NB4 (cell line): ENCODE data around the gene EPG5.
A peak's percentile ranks its signal among the peaks of the same experiment; 100 is the strongest.

Experiments
- DNase-seq: peaks from one replicate; pipeline ENCODE4 v3.0.0; 2010; ENCODE audit warnings: low read depth
- H3K4me3 ChIP-seq: one replicate; pipeline ENCODE4 v1.5.1; 2011; ENCODE audit warnings: mild to moderate bottlenecking, low read depth, low read length, moderate library complexity
- CTCF ChIP-seq: IDR thresholded peaks from one replicate; pipeline ENCODE4 v1.5.1; 2012; ENCODE audit warnings: low read depth, low read length
- MAX ChIP-seq: IDR thresholded peaks from 2 replicates; pipeline ENCODE4 v1.6.1; 2011; ENCODE audit warnings: low read depth, low read length
- MYC ChIP-seq: IDR thresholded peaks from 2 replicates; pipeline ENCODE4 v1.6.1; 2011; ENCODE audit warnings: low read depth, low read length
- POLR2A ChIP-seq: IDR thresholded peaks from 2 replicates; pipeline ENCODE4 v1.6.1; 2011; ENCODE audit warnings: mild to moderate bottlenecking; ENCODE audit not compliant: insufficient read length; ENCODE audit errors: extremely low read depth

Gene EPG5

GRCh38 chr18:45805551-45805950 is 161.6 kb downstream of the EPG5 start:
- TF ChIP-seq CTCF: no peak
- no peak for DNase-seq
- H3K4me3 ChIP-seq: no peak overlapping the region

GRCh38 chr18:45802814-45803492 is 164.2 kb downstream of the EPG5 start:
- TF ChIP-seq POLR2A (no peak), MAX (peak; percentile 41; the same call in 1 of the 2 replicates), CTCF (no peak)
- DNase-seq: peak; percentile 36
- no peak overlapping the region for H3K4me3 ChIP-seq

DNA sequence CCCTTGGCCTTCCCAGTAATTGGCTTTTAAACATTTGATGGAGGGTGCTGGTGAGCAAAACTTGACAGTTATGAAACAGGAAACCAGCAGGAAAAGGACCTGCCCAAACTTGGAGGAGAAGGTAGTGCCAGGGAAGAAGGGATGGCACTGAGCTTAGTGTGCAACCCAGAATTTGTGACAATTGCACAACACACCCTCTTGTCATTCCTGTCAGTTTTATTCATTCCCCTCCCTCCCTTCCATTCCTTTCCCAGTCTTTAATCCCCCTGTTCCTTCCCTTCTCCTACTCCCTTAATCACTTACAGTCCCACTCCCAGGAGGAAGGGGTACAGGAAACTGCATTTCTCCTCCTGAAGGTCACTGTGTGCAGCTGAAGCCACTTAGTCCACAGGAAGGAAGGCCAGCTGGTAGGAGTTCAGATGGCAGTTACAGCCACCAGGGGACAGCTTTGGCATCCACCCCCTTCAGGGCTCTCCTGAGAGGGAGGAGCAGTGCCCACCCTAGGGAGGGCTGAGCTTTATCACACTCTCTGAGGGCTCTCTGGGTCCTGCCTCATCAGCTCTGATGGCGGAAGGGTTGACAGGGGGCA is 165.6 kb downstream of the EPG5 start:
- TF ChIP-seq POLR2A (no peak), CTCF (no peak), MAX (no peak), MYC (no peak)
- no peak for DNase-seq
- no peak overlapping the region for H3K4me3 ChIP-seq
